NCI-H82 (cell line): ENCODE data around the gene GALNT10.

Experiments
- DNase-seq: peaks from one replicate; lab custom pipeline; 2025; lab: John Stamatoyannopoulos, UW

GALNT10 gene

GRCh38 chr5:154179846-154180710 lies 10.5 kb upstream of the GALNT10 start:
- peak; percentile 78 for DNase-seq

- no peak for DNase-seq
Measured at GRCh38 chr5:154181161-154181560, 9.4 kb upstream of the GALNT10 start.

GRCh38 chr5:154189256-154189818 lies 1.2 kb upstream of the GALNT10 start:
- no peak for DNase-seq

GRCh38 chr5:154189819-154190594 lies 526 bp upstream of the GALNT10 start:
- DNase-seq = peak; percentile 70

- peak; percentile 12 for DNase-seq
Measured at GRCh38 chr5:154191467-154192261, 1.1 kb downstream of the GALNT10 start.

- no peak for DNase-seq
Measured at GRCh38 chr5:154193283-154193682, 2.8 kb downstream of the GALNT10 start.

DNA sequence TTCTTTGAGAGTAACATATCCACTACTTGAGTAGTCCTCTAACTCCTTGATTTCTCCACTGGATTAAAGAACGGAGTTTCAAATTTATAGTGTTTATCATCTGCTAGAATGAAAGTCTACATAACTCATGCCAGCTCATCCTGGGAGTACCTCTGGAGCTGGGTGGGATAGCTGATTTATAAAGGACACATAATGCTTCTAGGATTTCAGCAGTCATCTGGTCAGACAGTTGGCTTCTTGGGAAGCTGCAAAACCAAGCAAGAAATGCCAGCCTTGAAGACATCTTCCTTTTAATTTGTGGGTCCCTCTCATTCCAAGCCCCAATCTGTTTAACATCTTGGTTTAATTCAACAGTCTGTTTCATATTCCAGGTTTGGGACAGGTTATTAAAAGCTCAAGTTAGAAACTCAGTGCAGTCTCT lies 3.2 kb downstream of the GALNT10 start:
- no peak for DNase-seq

DNA sequence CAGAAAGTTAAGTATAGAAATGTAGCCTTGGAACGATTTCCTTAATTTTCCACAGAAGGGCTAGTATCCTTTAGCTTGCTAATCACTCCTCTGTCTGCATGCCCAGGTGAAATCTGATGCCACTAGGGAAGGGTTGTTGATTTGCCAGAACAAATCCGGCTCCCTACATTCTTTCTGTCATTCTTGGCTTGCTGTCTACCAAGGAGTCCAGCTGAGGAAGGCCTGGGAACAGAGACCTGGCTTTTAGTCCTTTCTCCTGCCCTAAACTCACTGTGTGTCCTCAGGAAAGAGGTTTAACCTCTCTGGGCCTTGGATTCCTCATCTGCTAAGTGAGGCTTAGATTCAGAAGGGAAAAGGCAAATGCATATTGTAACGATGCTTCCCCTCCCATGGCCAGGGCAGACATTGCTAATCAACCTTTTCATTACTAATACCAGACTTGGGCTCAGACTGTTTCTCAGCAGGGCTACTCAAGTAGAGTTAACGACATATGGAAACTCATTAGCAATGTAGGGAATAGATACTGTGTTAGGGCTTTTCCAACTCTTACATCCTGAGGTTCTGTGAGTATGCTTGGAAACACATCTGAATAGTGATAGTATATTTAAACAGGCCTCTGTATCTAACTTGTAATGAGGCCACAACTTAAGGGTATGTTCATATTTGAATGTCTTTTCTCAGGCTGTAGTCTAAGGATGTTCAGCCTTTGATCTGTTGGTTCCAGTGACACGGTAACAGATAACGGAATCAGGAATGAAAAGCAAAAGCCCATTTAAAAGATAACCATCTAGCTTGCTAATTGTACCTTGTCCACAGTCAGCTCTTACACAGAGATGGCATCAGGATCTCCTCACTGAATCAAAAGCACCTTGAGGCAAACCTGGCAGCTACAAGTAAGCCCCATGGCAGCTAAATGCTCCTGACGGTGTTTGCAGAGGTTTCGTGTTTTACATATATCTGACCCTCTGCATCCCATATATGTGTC lies 4.1 kb downstream of the GALNT10 start:
- DNase-seq = no peak

DNA sequence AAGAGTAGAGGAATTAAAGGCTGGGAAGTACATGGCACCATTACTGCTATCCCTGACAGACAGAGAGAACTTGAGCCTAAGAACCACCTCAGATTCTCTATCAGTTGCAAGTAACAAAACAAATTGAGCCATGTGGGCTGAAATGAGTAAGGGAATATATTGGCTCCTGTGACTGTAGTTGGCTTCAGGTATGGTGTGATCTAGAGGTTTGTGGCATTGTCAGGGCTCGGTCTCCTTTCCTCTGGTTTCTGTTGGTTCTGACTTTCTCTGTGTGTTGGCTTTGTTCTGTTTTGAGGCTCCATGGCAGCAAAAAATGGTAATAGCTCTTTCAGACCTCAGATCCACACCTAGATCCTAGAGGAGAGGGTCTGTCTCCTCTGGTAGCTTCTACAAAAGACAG lies 5.7 kb downstream of the GALNT10 start:
- DNase-seq = no peak

DNA sequence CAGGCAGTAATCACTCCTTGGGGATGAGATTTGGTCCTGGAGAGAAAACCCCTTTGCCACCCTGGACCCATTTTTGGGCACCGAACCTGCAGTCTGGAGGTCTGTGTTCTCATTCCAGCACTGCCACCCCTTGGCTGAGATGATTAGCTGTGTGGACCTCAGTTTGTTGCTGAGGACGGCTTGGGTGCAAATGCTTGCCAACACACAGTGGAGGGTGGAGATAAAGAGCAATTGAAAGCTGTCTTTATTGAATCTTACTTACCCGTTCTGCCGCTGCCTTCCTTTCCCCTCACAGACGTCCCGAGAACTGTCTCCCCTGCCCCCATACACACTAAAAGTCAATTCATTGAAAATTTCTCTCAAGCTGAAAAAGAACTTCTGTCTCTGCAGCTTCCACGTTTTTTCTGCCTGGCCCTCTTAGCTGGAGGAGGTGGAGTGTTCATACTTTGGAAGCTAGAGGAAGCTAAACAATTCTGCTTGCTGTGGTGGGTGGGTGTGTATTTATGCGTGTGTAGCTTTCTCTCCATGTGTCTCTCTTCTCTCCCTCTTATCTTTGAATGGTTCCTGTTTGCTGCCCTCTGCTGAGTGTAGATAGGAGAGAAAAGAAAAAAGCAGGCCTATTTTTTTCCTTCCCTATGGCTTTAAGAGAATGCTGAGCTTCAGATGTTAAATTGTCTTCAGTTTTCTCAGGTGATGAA lies 6.6 kb downstream of the GALNT10 start:
- peak; percentile 37 for DNase-seq

GRCh38 chr5:154197801-154198491 lies 7.4 kb downstream of the GALNT10 start:
- no peak for DNase-seq

DNA sequence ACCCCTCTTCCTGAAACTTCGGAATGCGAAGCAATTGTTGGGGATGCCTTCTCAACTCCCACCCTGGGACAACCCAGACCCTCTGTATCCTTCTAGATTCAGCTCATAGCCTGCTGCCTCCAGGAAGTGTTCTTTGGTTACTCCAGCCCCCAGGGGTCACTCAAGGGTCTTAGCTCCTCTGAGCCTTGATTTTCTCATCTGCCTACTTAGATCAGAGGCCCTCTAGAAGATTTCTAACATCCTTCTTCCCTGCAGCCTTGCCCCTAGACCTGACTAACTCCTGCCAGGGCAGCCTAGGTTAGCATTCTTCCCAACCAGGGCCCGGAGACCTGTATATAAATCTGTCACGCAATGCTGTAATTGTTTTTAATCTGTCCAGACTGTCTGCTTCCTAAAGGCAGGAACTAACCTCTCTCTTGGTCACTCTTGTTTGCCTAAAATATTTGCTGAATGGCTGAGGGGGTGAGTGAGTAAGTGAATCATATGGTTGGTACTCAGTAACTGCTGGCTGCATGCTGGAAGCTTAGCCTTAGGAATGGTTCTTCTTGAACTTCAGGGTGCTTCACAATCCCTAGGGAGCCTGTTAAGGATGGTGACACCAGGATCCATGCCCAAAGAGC lies 8.2 kb downstream of the GALNT10 start:
- DNase-seq = peak; percentile 32

GRCh38 chr5:154199263-154199662 lies 8.7 kb downstream of the GALNT10 start:
- DNase-seq = no peak

DNA sequence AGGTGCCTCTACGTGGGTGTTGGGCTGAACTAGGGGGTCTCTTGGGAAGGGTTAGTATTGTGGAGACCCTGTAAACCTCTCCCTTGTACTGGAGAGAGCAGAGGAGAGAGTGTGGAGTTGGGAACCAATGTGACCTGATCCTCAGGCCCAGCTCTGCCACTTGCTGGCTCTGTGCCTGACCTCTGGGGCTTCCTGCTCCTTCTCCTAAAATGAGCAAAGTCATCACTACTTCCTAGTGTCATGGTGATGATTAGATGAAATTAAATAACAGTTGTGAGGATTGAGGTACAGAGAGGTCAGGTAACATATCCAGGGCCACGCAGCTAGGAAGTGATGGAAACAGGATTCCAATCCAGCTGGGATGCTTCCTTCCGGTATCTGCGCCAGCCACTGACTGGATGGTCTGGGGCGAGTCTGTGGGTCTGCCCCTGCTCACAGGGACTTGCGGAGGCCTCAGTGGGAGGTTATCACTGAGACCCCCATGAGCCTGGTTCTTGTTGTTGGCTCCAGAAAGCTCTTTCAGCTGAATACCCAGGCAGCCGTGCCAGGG lies 9.2 kb downstream of the GALNT10 start:
- DNase-seq = no peak

DNA sequence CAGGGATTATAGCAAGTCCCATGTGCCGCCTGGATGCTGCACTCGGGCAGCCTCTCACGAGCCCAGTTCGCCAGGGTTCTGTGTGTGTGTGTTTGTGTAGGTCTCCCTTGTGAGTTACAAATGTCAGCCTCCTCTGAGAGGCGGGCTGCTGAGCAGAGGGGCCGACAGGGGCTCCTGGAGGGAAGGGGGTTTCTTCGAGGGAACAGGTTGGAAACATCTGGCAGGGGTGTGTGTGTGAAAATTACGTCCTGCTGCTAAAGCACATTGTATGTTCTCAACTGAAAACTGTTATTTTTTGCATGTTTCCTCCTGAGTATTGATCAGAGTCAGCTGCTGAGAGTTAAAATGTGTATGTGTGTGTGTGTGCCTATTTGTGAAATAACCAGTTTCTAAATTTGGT lies 9.7 kb downstream of the GALNT10 start:
- DNase-seq = no peak

- no peak for DNase-seq
Measured at GRCh38 chr5:154201108-154201769, 10.7 kb downstream of the GALNT10 start.

DNA sequence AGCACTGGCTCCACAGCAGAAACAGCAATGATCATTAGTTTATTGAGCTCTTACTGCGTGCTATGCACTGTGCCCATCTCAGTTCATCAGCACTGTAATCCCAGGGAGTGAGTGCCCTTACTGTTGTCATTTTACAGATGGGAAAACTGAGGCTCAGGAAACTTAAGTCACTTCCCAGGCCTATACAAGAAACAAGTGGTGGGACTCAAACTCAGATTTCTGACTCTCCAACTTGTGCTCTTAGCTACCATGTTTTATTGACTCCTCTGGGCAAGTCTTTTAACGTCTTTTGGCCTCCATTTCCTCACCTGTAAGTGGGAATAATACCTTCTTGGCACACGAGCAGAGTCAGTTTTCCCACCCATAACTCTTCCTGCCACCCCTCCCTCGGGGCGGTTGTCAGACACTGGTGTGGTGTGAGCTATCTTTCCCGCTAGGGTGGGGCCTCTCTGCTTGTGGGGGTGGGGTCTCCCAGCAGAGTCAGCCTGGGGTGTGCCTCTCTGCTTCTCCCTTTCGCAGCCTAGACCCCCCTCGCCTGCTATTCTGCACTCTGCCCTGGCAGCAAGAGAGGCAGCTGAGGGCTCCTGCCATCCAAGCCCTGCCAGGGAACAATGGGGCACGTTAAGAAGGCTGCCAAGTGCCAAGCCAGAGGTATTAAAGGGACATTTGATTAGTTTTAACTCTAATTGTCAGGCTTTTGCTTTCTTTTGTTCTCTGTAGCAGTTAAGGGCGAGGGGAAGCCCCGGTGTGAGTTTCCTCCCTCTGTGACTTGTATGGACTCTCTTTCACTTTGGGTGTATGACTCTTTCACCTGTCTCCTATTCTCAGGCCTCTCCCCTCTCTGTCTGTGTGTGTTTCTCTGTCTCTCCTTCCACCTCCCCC lies 12.1 kb downstream of the GALNT10 start:
- DNase-seq = no peak
